ENCODE data around the gene GRK5. TPM values are rescaled to one million over a fixed set of nuclear protein-coding genes. Genes with fewer than 3 reads are reported as not detected.

Gene GRK5
- total RNA-seq, 1 donor from 2014 or later = 47.6 TPM

DNA sequence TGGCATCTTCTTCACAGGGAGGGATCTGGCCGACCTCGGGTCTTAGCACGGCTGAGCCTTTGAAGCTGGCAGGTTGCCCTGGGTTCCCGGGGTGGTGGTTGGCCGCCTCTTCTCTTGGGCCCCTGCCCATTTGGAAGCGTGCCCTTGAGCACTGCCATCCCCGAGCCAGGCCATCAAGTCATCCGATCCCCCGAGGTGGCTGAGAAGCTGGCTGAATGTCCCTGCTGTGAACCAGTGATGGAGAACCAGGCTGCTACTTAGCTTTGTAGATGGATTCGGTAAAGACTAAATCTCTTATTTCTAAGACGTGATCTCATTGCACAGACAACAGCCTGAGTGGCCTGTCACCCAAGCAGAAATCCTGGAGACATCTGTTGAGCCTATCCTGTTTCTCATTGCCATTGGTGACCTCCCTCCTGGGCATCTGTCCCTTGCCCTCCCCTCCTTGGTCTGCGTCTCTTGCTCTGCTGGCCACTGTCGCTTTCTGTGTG lies 74.3 kb downstream of the GRK5 start:
- DNase-seq (peak; percentile 91), ATAC-seq (ENCODE audit: poor library complexity) (peak; percentile 67)
- intact Hi-C loops (cut with DNase I) = no loop called here

DNA sequence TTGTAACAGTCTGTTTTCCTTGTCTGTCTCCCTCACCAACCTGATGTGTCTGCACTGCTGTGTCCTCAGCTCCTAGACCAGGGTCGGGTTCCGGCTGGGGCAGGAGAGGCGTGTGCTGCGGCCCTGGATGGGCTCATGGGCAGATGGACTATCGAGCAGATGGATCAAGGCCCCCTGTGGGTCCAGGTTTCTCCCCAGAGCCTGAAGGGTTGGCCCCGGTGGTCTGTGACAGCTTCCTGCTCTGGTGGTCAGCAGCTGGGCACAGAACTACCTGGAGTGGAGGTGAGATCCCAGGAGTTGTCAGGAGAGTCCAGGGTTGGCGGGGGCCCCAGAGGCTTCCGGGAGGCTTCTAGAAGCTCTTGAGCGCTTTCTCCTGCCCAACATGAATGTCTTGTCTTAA lies 75.1 kb downstream of the GRK5 start:
- intact Hi-C loops (cut with DNase I) = no loop called here
- ATAC-seq (ENCODE audit: poor library complexity) = no peak
- DNase-seq = no peak

DNA sequence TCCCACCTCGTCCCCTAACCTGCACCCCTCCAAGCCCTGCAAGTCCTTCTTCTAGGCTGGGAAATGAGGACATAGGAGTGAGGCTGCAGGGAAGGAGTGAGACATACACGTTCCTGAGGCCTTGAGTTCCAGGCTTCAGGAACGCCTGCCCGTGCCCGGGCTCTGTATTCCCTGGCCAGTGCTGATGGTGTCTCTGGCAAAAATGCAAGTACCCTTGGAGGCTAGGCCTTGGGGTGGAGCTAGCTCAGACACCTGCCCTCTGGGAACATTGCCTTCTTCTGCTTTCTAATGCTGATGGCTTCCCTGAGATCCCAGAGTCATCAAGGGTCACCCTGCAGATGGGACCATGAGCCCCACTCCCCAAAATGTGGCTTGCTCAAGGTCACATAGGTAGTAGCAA lies 76.0 kb downstream of the GRK5 start:
- ATAC-seq (ENCODE audit: poor library complexity) (no peak), DNase-seq (no peak)
- intact Hi-C loops (cut with DNase I) = no loop called here

DNA sequence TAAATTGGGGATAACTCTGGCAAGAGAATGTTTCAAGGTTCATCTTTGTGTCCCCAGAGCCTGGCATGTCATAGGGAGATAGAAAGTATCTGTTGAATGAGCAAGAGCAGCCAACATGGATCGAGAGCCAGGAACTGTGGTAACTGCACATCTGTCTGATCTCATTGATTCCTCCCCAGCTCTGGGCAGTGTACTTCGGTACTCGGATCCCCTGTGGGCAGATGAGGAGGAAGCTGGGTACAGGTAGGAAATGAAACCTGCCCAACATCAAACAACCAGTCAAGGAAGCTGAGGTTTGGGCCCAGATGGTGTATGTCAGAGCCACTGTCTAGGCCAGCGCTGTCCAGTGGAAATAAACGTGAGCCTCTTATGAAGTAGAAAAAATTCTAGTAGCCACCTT lies 76.4 kb downstream of the GRK5 start:
- intact Hi-C loops (cut with DNase I) = no loop called here
- DNase-seq = peak; percentile 37
- no peak for ATAC-seq (ENCODE audit: poor library complexity)

DNA sequence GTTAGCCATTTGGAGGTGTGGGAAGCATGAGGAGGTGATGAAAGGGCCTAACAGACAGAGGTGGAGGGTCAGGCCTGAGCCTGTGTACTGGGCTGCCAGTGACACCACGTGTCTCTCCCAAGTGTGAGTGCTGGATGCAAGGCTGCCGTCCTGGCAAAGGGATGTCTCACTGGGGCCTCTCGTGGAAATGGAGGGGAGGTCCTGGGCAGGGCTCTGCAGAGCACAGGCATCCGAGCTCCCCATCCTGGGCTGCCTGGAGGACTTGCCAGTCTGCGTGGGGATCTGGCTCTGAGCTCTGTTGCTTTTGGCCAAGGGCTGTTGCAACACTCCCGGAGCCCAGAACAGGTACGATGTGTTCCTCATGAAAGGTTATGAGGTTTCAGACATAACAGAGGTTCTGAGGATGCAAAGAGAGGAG lies 77.3 kb downstream of the GRK5 start:
- intact Hi-C loops (cut with DNase I) = no loop called here
- DNase-seq = peak; percentile 74

DNA sequence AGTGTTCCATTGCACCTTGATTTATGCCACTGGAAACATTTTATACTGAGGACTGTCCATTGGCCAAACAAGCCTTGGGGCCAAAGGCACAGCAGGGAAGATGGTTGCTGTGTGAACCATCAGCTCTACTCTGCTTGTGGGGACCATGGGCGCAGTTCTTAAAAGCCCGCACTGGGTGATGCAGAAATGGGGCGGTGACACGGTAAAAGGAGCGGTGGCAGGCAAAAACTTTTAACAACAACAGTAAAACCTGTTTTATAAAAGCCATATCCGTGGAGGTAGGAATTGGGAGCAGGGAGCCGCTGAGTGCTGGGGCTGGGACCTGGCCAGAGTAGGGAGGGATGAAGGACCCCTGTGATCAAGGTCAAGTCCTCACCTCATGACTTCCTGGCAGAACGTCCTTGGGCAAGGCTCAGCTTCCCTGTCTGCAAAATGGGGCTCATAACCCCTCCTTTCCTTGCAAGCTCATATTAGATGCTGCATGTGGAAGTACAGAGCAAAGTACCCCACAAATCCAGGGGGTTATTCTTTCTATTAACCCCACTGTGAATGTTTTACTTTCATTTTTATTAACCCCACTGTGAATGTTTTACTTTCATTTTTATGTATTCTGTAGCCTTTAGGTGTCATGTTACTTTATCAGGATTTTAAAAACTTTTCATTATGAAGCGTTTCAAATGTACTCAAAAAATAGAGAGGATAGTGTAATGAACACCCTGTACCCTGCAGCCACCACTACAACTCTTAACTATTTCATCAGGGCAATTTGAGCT lies 78.3 kb downstream of the GRK5 start:
- DNase-seq (no peak), ATAC-seq (ENCODE audit: poor library complexity) (no peak)
- intact Hi-C loops (cut with DNase I) = no loop called here

More for the DNA sequence above, 77.3 kb downstream of the GRK5 start:
- ATAC-seq (ENCODE audit: poor library complexity) = peak; percentile 66

DNA sequence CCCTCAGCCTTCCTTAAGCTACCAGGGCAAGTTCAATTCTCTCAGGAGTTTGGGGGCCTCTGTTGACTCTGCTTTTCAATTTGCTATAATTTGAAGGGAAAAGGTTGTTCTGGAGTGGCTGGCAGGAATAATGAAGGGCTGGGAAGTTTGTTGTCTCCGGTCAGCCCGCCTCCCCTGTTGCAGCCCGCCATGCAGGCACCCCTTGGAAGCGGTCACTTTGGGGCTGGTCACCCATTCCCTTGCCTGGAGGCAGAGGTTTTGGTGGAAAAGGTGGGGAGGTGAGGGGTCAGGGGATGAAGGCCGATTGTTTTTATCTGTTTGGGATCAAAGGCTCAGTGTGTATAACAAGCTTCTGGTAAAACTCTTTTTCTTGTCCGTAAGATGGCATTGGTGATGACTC lies 79.1 kb downstream of the GRK5 start:
- ATAC-seq (ENCODE audit: poor library complexity) (no peak), DNase-seq (no peak)
- intact Hi-C loops (cut with DNase I) = no loop called here

DNA sequence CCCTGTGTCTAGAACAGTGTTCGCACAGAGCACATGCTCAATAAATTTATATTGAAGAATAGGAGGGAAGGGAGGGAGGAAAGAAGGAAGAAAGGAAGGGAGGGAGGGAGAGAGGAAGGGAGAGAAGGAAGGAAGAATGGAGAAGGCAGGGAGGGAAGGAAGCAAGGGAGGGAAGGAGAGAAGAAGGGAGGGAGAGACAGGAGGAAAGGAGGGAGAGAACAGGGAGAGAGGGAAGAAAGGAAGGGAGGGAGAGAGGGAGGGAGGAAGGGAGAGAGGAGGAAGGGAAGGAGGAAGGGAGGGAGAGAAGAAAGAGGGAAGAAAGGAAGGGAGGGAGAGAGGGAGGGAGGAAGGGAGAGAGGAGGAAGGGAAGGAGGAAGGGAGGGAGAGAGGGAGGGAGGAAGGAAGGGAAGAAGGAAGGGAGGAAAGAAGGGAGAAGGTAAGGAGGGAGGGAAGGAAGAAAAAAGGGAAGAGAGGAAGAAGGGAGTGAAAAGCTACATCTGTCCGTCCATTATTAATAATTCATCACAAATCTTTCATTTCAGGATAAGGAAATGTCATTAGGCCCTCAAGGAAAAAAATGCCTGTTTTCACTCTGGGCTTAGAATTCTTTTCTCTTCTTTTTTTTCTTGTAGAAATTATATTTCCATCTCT lies 79.7 kb downstream of the GRK5 start:
- intact Hi-C loops (cut with DNase I) = no loop called here
- no peak for DNase-seq

DNA sequence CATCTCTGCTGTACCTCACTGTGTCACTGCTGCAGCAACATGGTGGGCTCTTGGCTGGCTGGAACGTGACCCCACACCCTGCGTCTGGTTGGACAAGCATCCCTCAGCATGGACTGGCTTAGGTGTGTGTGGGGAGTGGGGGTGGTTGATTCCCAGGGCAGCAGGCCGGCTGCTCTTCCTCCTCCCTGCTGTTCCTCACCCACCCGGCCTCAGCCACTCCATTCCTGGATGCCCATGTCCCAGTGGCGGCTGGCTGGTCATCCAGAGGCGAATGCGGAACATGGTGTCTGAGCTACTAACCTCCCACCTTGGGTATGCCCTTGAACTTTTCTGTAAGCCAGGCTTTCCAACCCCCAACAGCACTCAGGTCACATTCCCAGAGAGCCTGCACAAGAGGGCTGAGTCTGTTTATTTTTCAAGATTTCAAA lies 81.2 kb downstream of the GRK5 start:
- ATAC-seq (ENCODE audit: poor library complexity) (peak; percentile 7), DNase-seq (no peak)
- intact Hi-C loops (cut with DNase I) = no loop called here

More for the DNA sequence above, 79.7 kb downstream of the GRK5 start:
- ATAC-seq (ENCODE audit: poor library complexity) = no peak

DNA sequence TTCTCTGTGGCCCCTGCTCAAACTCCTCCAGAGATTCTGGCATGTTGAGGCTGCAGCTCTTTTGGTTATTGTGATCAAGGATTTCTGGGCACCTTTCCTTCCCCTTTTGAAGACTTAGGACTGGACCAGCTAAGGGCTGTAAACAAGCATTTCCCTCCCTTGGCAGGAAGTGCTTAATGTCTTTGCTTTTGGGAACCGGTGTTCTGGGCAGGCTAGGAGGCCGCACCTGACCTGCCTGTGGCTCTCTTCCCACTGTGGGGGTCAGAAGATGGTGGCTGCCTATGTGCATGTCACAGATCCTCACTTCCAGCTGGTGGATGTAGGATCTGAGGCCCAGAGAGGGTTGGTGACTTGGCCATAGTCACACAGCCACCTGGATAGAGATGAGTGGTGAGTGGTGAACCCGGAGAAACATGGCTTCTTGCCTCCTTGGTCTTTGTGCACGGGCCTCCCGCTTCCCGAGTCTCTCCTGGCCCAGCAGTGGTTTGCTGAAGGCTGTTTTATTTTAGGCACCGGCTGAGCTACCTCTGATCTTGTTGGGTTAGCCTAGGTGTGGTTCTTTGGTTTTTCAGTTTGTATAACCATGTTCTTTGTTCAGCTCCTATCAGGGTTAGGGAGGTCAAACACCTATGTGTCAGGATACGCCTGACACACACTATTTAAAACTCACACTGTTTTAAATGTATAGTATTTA lies 82.0 kb downstream of the GRK5 start:
- ATAC-seq (ENCODE audit: poor library complexity) = peak; percentile 14
- intact Hi-C loops (cut with DNase I) = no loop called here
- no peak for DNase-seq

DNA sequence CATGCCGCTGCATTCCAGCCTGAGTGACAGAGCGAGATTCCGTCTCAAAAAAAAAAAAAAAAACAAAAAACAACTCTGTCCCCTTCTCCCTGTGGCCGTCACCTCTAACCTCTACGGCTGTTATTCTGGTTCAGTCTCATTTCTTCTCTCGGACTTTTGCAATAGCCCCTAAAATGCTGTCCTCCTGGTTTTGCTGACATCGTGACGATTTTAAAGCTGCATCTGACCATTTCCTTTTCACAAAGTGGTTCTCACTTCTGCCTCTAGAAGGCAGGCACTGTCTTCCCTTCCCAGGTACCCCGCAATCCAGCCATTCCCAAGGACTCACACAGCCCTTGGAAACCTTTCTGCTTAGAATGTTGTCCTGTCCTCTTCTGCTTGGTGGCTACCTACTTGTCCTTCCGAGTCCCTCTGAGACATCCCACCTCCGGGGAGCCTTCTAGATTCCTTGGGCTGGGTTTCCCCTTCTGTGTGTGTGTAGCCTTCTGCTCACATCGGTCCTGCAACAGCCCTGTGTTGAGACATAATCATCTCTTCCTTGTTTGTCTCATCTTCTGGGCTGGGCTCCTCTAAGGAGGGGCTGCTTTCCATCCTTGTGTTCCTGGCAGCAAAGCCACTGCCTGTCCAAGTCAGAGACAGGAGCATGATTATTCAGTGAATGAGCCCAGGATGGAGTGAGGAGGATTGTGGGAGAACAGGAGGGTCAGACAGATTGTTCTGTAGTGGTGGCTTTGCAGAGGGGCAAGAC lies 83.1 kb downstream of the GRK5 start:
- DNase-seq (no peak), ATAC-seq (ENCODE audit: poor library complexity) (peak; percentile 3)
- intact Hi-C loops (cut with DNase I) = no loop called here

DNA sequence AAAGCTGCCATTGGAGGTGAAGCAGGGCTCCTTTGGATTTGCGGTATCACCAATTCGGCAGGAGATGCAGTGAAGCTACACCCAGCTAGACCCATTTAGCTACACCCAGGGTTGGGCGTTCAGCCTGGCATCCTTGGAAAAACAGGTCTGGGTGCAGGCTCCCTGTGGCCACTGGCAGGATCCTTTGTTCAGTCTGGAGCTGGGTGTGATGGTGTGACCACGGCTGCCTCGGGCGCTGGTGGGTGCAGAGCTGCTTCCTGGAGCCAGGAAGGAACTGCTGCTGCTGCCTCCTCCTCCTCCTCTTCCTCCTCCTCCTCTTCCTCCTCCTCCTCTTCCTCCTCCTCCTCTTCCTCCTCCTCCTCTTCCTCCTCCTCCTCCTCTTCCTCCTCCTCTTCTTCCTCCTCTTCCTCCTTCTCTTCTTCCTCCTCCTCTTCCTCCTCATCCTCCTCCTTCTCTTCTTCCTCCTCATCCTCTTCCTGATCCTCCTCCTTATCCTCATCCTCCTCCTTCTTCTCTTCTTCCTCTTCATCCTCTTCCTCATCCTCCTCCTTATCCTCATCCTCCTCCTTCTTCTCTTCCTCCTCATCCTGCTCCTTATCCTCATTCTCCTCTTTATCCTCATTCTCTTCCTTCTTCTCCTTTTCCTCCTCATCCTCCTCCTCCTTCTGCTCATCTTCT lies 84.0 kb downstream of the GRK5 start:
- DNase-seq (no peak), ATAC-seq (ENCODE audit: poor library complexity) (no peak)
- intact Hi-C loops (cut with DNase I) = no loop called here

DNA sequence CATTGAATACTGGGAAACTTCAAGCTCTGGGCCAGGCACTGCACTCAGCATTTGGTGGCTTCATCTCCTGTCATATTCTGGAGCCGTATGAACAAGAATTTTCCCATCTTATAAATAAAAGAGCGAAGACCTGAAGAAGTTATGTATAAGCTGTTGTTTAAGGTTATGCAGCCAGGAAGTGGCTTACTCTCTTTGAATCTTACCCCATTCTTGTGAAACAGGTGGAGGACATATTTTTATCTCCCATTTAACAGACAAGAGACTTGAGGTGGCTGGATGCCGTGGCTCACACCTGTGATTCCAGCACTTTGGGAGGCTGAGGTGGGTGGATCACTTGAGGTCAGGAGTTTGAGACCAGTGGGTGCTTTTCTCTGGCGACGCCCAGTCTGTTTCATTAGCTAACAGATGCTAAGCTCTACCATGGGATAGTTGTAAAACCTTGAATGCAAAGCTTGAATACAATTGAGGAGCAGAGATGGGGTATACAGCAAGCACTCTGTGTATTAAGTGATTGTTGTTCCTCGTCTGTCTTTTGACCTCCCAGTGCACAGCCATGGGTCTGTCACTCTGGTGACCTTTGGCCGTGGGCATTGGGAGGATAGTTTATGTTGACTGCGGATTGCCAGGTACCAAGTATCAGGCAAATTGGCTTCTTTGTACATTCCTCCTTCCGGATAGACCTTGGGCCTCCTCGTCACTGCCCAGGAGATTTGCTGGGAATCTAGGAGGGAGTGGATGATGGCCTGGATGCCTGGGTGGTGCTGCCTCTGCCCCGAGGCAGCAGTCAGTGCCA lies 85.8 kb downstream of the GRK5 start:
- no peak for DNase-seq
- intact Hi-C loops (cut with DNase I) = no loop called here
- ATAC-seq (ENCODE audit: poor library complexity) = no peak

DNA sequence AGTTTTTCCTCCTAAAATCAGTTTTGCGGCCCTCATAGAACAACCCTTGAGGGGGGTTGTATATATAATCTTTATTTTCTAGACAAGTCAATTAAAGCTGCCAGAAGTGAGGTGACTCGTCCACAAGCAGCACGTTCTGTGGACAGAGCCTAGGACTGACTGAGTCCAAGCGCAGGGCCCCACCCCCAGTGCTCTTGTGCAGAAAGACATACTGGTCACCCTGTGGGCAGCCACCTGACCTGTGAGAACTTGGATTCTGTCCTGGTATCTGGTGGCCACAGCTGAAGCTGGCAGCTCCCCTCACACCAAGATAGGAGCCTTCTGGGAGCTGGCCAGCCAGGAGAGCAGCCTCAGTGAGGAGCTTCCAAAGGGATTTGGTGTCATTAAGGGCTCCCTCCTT lies 89.3 kb downstream of the GRK5 start:
- DNase-seq (peak; percentile 83), ATAC-seq (ENCODE audit: poor library complexity) (peak; percentile 82)
- intact Hi-C loops (cut with DNase I) = no loop called here

DNA sequence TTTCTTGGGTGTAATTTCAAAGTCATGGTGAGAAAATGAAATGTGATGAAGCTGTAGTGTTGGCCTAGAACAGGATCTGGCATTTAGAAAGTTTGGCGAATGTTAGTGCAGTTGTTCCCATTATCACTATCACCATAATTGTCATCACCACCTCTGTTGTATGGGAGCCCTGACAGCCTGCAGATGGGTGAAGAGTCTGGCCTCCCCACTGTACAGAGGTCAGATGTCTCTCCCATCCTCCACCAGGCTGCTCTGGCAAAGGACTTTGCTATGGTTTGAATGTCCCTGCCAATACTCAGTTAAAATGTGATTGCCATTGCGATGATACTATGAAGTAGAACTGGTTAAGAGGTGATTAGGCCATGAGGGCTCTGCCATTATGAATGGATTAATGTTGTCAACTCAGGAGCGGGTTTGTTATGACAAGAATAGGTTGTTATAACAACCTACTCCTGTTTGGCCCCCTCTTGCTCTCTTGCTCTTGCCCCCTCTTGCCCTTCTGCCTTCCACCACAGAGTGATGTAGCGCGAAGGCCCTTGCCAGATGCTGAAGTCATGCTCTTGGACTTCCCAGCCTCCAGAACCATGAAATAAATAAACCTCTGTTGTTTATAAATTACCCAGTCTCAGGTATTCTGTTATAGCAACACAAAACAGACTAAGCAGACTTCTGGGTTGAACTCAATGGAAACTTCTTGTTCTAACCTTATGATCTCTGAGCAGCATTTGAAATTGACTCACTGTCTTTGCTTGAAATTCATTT lies 90.0 kb downstream of the GRK5 start:
- DNase-seq (peak; percentile 54), ATAC-seq (ENCODE audit: poor library complexity) (peak; percentile 80)
- intact Hi-C loops (cut with DNase I) = no loop called here

DNA sequence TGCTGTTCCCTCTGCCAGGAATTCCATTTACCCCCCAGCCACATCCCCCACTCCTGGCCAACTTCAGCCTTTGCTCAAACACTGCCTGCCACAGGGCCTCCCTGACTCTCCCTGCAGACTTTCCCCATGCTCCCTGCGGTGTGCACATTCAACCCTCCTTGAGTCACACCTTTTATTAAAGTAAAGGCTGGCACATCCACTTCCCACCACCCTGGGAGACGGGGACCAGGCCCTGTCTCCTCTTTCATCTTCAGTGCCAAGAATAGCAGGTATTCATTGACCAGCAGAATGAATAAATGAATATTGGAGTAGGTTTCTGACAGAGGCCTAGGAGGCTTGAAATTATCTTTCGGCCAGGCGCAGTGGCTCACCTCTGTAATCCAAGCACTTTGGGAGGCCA lies 91.4 kb downstream of the GRK5 start:
- ATAC-seq (ENCODE audit: poor library complexity) (no peak), DNase-seq (no peak)
- intact Hi-C loops (cut with DNase I) = no loop called here

DNA sequence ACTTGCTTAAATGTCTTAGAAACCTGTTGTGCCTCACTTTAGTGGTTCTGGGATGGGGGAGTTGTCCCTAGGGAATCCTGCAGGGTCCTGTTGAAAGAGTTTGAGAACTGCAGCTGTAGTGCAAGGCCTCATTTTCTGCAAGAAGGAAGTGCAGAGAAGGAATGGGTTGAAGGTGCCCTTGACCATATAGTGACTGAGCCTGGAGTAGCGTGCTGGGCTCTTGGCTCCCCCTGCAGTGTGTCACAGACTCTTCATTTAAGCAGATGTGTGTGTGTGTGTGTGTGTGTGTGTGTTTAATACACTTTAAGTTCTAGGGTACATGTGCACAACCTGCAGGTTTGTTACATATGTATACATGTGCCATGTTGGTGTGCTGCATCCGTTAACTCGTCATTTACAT lies 92.2 kb downstream of the GRK5 start:
- intact Hi-C loops (cut with DNase I) = no loop called here
- DNase-seq (no peak), ATAC-seq (ENCODE audit: poor library complexity) (no peak)

All from Right ventricle myocardium superior (tissue), 1 donor.